Measurements from ENCODE around the gene CHMP1B.

- no peak for TF ChIP-seq GATA2 (IDR thresholded peaks at IDR 0.05; ENCODE audit: low read depth, low read length)
- no peak for TF ChIP-seq GATA3 (IDR thresholded peaks at IDR 0.05; ENCODE audit: low read depth, low read length)
Observed at GRCh38 chr18:11817229-11817628, 34.0 kb upstream of the CHMP1B start.
